ENCODE results near the gene ADCK1.

DNA sequence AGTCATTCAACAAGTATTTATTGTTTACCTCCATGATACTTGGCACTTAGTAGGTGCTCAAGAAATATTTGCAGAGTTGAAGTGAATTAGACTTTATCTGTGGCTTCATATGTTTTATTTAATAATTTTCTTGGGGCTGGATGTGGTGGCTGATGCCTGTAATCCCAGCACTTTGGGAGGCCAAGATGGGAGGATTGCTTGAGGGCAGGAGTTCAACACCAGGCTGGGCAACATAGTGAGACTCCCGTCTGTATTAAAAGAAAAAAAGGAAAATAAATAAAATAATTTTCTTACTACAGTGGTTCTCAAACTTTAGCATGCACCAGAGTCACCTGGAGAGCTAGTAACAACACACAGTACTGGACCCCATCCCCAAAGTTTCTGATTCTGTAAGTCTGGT, 905 bp downstream of the ADCK1 start:
- TF ChIP-seq, protein P1, sequence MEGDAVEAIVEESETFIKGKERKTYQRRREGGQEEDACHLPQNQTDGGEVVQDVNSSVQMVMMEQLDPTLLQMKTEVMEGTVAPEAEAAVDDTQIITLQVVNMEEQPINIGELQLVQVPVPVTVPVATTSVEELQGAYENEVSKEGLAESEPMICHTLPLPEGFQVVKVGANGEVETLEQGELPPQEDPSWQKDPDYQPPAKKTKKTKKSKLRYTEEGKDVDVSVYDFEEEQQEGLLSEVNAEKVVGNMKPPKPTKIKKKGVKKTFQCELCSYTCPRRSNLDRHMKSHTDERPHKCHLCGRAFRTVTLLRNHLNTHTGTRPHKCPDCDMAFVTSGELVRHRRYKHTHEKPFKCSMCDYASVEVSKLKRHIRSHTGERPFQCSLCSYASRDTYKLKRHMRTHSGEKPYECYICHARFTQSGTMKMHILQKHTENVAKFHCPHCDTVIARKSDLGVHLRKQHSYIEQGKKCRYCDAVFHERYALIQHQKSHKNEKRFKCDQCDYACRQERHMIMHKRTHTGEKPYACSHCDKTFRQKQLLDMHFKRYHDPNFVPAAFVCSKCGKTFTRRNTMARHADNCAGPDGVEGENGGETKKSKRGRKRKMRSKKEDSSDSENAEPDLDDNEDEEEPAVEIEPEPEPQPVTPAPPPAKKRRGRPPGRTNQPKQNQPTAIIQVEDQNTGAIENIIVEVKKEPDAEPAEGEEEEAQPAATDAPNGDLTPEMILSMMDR (conservative IDR thresholded peaks at IDR 0.05; ENCODE audit: low read length), result no peak
- TF ChIP-seq EZH2phosphoT487 (IDR thresholded peaks at IDR 0.05; ENCODE audit: borderline replicate concordance, low read depth, low read length), result no peak
